Measurements from ENCODE around the gene FHOD1. TPM values are rescaled to one million over a fixed set of nuclear protein-coding genes. Genes with fewer than 3 reads are reported as not detected.

The FHOD1 gene
- total and polyA plus RNA-seq, 9 of the 15 experiments (the other 6 are each of a cell fraction or from before 2014, with no cell fraction given): 18.7 to 126 (median 32.3) TPM

- Histone ChIP-seq H3K79me2 (ENCODE audit: control insufficient read depth, insufficient read depth, low read length) (no peaks in the 10 kb centered on the region), H2AFZ (ENCODE audit: low read depth, low read length) (no peak overlapping the region), H3K4me1 (replicated peaks in 1 of 2; ENCODE audit: control insufficient read depth in 2 of 2, insufficient read depth in 2 of 2, low read length in 2 of 2) (peaks cover 10 to 40% of the 10 kb centered on the region in 2 experiments; a peak in 4 of 5 replicates), H3K9ac (ENCODE audit: insufficient read depth in 1 of 2, low read depth in 2 of 2, low read length in 2 of 2) (peak overlapping the region in 1 of 2 experiments; percentile 10; a peak in 1 of 4 replicates), H3K9me3 (replicated peaks; ENCODE audit: control insufficient read depth, insufficient read depth, low read depth, low read length) (no peaks in the 10 kb centered on the region), H4K20me1 (replicated peaks; ENCODE audit: control insufficient read depth, insufficient read depth, low read length) (no peaks in the 10 kb centered on the region; the same call in 1 of the 2 replicates), H3K27ac (ENCODE audit: extremely low read depth, low read depth, low read length) (no peak overlapping the region), H3K4me3 (no peak overlapping the region), H3K4me2 (ENCODE audit: insufficient read depth, low read length) (no peak overlapping the region), H3K9me1 (ENCODE audit: control insufficient read depth, insufficient read depth, low read length) (peaks cover 3% of the 10 kb centered on the region), H3K36me3 (ENCODE audit: control insufficient read depth, insufficient read depth, low read length) (0 out of 3 replicates have a peak, but pooled peaks cover 5% of the 10 kb centered on the region), H3K27me3 (ENCODE audit: control insufficient read depth in 2 of 2, insufficient read depth in 2 of 2, low read length in 2 of 2) (no peaks in the 10 kb centered on the region)
- WGBS (ENCODE audit: insufficient coverage, low coverage, missing lambda C conversion rate): 53% methylated on average over 7 of the region's 8 CpGs
- intact Hi-C loops (cut with micrococcal nuclease): no loop called here
- TF ChIP-seq ILF3 (IDR thresholded peaks at IDR 0.05; ENCODE audit: borderline replicate concordance) (no peak), ZC3H4 (CRISPR knock-in tag; IDR thresholded peaks at IDR 0.05; ENCODE audit: borderline replicate concordance) (no peak), ZNF324 (CRISPR knock-in tag; IDR thresholded peaks at IDR 0.05) (no peak), FOXJ3 (CRISPR knock-in tag; IDR thresholded peaks at IDR 0.05) (no peak), FOXK2 (conservative IDR thresholded peaks at IDR 0.05 in 1 of 2, IDR thresholded peaks at IDR 0.05 in 1 of 2; ENCODE audit: low read depth in 2 of 2) (no peak), POLR2A (conservative IDR thresholded peaks at IDR 0.05) (no peak), STAT5B (CRISPR knock-in tag; IDR thresholded peaks at IDR 0.05) (no peak), FOXP1 (CRISPR knock-in tag; IDR thresholded peaks at IDR 0.05) (no peak), ZNF253 (CRISPR knock-in tag; conservative IDR thresholded peaks at IDR 0.05) (no peak), POU5F1 (IDR thresholded peaks at IDR 0.05; ENCODE audit: borderline replicate concordance, low read depth, low read length, partially characterized antibody) (no peak)
- in situ Hi-C loops (cut with MboI): no loop called here
- no peak for ATAC-seq
- FAIRE-seq: no peak
- ChIA-PET POLR2A (interaction anchor here (1.4 to 2.8 kb wide), 3 partner anchors 12 to 61 kb away, joined by 3 to 9 read pairs (median 8); no protein-coding TSS in a partner anchor), CTCF (ENCODE audit: low intra/inter-chr PET ratio) (no interaction called here)
- BruUV-seq (replicated peaks): no TSS peak
- no peak for DNase-seq (ENCODE audit: extremely low read depth in 1 of 4, low spot score in 3 of 4)
These were observed 37.7 kb downstream of the FHOD1 start for GRCh38 chr16:67209565-67209964.

All from K562 (cell line).